GM12891 (cell line): ENCODE data around the gene HAS3.

Source experiments
- POLR2A ChIP-seq: IDR thresholded peaks from 2 replicates; pipeline ENCODE4 v1.6.1; 2011; ENCODE audit warnings: low read depth, low read length, control low read depth
- POLR2AphosphoS5 ChIP-seq: IDR thresholded peaks from 2 replicates; pipeline ENCODE4 v1.6.1; 2011; ENCODE audit warnings: low read depth, low read length, control low read depth
- TAF1 ChIP-seq: IDR thresholded peaks from 2 replicates; pipeline ENCODE4 v1.6.1; 2011; ENCODE audit warnings: low read depth, low read length, control low read depth

DNA sequence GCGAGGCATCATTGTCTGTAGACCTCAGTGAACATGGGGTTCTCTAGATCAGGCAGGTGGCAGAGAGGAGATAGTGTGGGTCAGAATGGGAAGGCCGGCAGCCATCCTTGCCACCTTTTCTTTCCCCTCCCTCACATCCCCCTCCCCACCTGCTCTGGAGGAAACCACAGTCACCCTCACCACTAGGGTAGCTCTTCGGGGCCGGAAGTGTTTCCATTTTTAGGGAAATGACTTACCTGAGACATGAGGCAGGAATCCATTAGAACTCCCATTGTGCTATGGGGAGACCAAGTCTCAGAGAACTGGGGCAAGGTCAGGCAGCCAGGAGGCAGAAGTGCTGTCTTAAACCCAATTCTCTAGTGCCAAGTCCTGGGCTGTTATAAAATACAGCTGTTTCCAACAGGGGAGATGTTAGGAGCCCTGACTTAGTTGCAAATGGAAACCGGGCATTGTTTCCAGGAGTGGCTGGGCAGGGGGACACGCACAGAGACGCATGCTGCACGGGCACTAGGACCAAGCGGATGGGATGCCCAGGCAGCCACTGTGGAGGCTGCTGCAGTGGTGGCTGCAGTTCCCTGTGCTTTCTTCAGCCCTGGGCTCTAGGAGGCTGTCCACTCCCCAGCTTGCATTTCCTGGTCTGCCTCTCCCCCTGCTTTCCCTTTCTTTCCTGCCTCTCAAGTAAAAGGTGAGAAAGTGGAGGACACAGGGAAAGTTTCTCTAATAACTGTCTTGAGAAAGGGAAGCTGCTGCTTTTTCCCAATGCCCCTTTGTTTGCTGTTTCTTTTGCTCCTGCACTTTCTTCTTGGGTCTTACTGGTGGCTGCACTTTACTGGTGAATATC, 2.8 kb downstream of the HAS3 start:
- TF ChIP-seq POLR2A (no peak), POLR2AphosphoS5 (no peak), TAF1 (no peak)
